H1 (cell line): Measurements from ENCODE around the gene SIRT6.
"Not testable (repeated sequence)": the region's sequence is repeated elsewhere in the genome, so short reads cannot be mapped to it uniquely, and the experiment has no call there.

ENCODE experiments used
- EZH2 ChIP-seq: fragments of 200-600 bp; sonication (generic); IDR thresholded peaks from 2 replicates; pipeline ENCODE4 v1.7.1; 2012; ENCODE audit warnings: low read depth, mild to moderate bottlenecking, moderate library complexity, low read length, inconsistent platforms; ENCODE audit not compliant: severe bottlenecking
- GABPA ChIP-seq: IDR thresholded peaks from 2 replicates; pipeline ENCODE4 v1.6.1; 2011; ENCODE audit warnings: mild to moderate bottlenecking, low read length, moderate library complexity, borderline replicate concordance; ENCODE audit not compliant: insufficient read depth
- POLR2AphosphoS5 ChIP-seq: IDR thresholded peaks from 2 replicates; pipeline ENCODE4 v1.6.1; 2011; ENCODE audit warnings: low read depth, low read length
- TAF7 ChIP-seq: optimal IDR thresholded peaks from 2 replicates; pipeline ENCODE3; 2011; ENCODE audit warnings: low read depth, mild to moderate bottlenecking, inconsistent platforms, low read length, moderate library complexity, borderline replicate concordance
- TF ChIP-seq, protein P1 (sequence below), 3 experiments: IDR thresholded peaks; 1 replicate in 2 of 3; 2 replicates in 1 of 3; pipeline versions ENCODE4 v1.5.1 to v1.6.1; 2011; ENCODE audit warnings: low read length in 3 of 3, mild to moderate bottlenecking in 3 of 3, inconsistent platforms in 2 of 3, low read depth in 1 of 3, moderate library complexity in 1 of 3; ENCODE audit not compliant: insufficient read depth in 1 of 3; ENCODE audit errors: control extremely low read depth in 1 of 3
- TF ChIP-seq, protein P2 (sequence below): IDR thresholded peaks from 2 replicates; pipeline ENCODE4 v1.6.1; 2012; ENCODE audit warnings: inconsistent platforms
- TF ChIP-seq, protein P3 (sequence below): IDR thresholded peaks from 2 replicates; pipeline ENCODE4 v1.6.1; 2012; ENCODE audit warnings: low read length, inconsistent platforms

DNA sequence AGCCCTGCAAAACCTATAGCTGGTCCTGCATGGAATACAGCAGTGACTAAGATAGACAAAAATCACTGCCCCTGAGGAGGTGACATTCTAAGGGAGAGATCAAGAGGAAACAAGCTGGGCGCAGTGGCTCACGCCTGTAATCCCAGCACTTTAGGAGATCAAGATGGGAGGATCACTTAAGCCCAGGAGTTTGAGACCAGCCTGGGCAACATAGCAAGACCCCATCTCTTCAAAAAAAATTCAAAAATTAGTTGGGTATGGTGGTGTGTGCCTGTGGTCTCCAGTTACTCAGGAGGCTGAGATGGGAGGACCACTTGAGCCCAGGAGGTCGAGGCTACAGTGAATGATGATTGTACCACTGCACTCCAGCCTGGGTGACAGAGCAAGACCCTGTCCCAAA lies 10.2 kb upstream of the SIRT6 start:
- not testable (repeated sequence) for TF ChIP-seq GABPA, POLR2AphosphoS5, TAF7, EZH2
- TF ChIP-seq, protein P1, sequence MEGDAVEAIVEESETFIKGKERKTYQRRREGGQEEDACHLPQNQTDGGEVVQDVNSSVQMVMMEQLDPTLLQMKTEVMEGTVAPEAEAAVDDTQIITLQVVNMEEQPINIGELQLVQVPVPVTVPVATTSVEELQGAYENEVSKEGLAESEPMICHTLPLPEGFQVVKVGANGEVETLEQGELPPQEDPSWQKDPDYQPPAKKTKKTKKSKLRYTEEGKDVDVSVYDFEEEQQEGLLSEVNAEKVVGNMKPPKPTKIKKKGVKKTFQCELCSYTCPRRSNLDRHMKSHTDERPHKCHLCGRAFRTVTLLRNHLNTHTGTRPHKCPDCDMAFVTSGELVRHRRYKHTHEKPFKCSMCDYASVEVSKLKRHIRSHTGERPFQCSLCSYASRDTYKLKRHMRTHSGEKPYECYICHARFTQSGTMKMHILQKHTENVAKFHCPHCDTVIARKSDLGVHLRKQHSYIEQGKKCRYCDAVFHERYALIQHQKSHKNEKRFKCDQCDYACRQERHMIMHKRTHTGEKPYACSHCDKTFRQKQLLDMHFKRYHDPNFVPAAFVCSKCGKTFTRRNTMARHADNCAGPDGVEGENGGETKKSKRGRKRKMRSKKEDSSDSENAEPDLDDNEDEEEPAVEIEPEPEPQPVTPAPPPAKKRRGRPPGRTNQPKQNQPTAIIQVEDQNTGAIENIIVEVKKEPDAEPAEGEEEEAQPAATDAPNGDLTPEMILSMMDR (IDR thresholded peaks at IDR 0.05; ENCODE audit: control extremely low read depth in 1 of 3, insufficient read depth in 1 of 3, low read depth in 1 of 3, low read length in 3 of 3): not testable (repeated sequence)
- TF ChIP-seq, protein P2, sequence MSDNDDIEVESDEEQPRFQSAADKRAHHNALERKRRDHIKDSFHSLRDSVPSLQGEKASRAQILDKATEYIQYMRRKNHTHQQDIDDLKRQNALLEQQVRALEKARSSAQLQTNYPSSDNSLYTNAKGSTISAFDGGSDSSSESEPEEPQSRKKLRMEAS: not testable (repeated sequence)
- TF ChIP-seq, protein P3, sequence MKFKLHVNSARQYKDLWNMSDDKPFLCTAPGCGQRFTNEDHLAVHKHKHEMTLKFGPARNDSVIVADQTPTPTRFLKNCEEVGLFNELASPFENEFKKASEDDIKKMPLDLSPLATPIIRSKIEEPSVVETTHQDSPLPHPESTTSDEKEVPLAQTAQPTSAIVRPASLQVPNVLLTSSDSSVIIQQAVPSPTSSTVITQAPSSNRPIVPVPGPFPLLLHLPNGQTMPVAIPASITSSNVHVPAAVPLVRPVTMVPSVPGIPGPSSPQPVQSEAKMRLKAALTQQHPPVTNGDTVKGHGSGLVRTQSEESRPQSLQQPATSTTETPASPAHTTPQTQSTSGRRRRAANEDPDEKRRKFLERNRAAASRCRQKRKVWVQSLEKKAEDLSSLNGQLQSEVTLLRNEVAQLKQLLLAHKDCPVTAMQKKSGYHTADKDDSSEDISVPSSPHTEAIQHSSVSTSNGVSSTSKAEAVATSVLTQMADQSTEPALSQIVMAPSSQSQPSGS: not testable (repeated sequence)
